Measurements from ENCODE around the gene DHX38. TPM values are rescaled to one million over a fixed set of nuclear protein-coding genes. Genes with fewer than 3 reads are reported as not detected.
A peak's percentile ranks its signal among the peaks of the same experiment; 100 is the strongest.

Gene DHX38
- total and polyA plus RNA-seq, 2 of the 13 experiments (the other 11 are each of a cell fraction or from before 2014, with no cell fraction given) = 54.4 to 85.9 TPM

- no peak for TF ChIP-seq IRX3 (CRISPR knock-in tag; IDR thresholded peaks at IDR 0.05; ENCODE audit: borderline replicate concordance, low read depth)
- no peak for TF ChIP-seq TIGD3 (CRISPR knock-in tag; IDR thresholded peaks at IDR 0.05; ENCODE audit: borderline replicate concordance)
- TF ChIP-seq PREB (CRISPR knock-in tag; IDR thresholded peaks at IDR 0.05) = no peak
- TF ChIP-seq ZMAT5 (CRISPR knock-in tag; IDR thresholded peaks at IDR 0.05; ENCODE audit: borderline replicate concordance, low read depth) = no peak
- TF ChIP-seq ZNF30 (CRISPR knock-in tag; IDR thresholded peaks at IDR 0.05) = no peak
- no peak for TF ChIP-seq ZBTB7A (CRISPR knock-in tag; IDR thresholded peaks at IDR 0.05)
Observed at GRCh38 chr16:72109300-72109699, 15.7 kb downstream of the DHX38 start (continued).

GRCh38 chr16:72109966-72110530 lies 16.4 kb downstream of the DHX38 start:
- Histone ChIP-seq H3K27me3 (ENCODE audit: control insufficient read depth in 1 of 2, insufficient read depth in 2 of 2, low read length in 2 of 2) (no peaks in the 10 kb centered on the region), H3K9ac (ENCODE audit: insufficient read depth, low read depth, low read length) (no peak overlapping the region), H3K36me3 (replicated peaks in 1 of 2; ENCODE audit: control insufficient read depth in 1 of 2, insufficient read depth in 2 of 2, low read length in 2 of 2) (peaks cover 64 to 80% of the 10 kb centered on the region in 2 experiments), H3K4me1 (ENCODE audit: insufficient read depth, low read length) (no peaks in the 10 kb centered on the region), H3K4me2 (ENCODE audit: low read depth, low read length) (no peak overlapping the region), H2AFZ (ENCODE audit: low read length) (no peak overlapping the region), H3K79me2 (ENCODE audit: insufficient read depth, low read length) (no peaks in the 10 kb centered on the region), H3K27ac (ENCODE audit: extremely low read length, insufficient read depth, low read length) (no peak overlapping the region), H3K4me3 (replicated peaks in 1 of 3; ENCODE audit: insufficient read depth in 1 of 3, low read depth in 2 of 3, low read length in 3 of 3) (no peak overlapping the region), H4K20me1 (ENCODE audit: insufficient read depth, low read length) (no peaks in the 10 kb centered on the region), H3K9me3 (ENCODE audit: low read length) (no peaks in the 10 kb centered on the region)
- WGBS (ENCODE audit: low lambda C conversion rate) = 98% methylated on average over 12 of the region's 12 CpGs
- FAIRE-seq = no peak
- no peak for DNase-seq (ENCODE audit: low spot score)
- TSS peak; percentile 29 for BruUV-seq (replicated peaks)
- TF ChIP-seq ZNF652 (CRISPR knock-in tag; IDR thresholded peaks at IDR 0.05; ENCODE audit: borderline replicate concordance, low read depth) (no peak), ZNF784 (CRISPR knock-in tag; IDR thresholded peaks at IDR 0.05; ENCODE audit: borderline replicate concordance) (no peak), GPN1 (CRISPR knock-in tag; IDR thresholded peaks at IDR 0.05; ENCODE audit: borderline replicate concordance) (no peak), MAX (IDR thresholded peaks at IDR 0.05) (no peak), DMAP1 (CRISPR knock-in tag; IDR thresholded peaks at IDR 0.05) (no peak)
- ChIA-PET CTCF (ENCODE audit: low intra/inter-chr PET ratio, low total read pairs) (no interaction called here), POLR2A (no interaction called here)
- intact Hi-C loops (cut with micrococcal nuclease; ENCODE audit: unreplicated experiment) (no loop called here), in situ Hi-C loops (cut with HindIII; ENCODE audit: extremely low pct_ligation_motif_present, low pct_unique_long_range_greater_than_20kb) (no loop called here)
- ATAC-seq = no peak
